CD14-positive monocyte (primary cell): ENCODE data around the gene TRAF3. TPM values are rescaled to one million over a fixed set of nuclear protein-coding genes. Genes with fewer than 3 reads are reported as not detected.

Experiments
- DNase-seq, 3 donors: peaks; one replicate each; pipeline ENCODE4 v3.0.0-alpha.2; 2011 to 2022
- H2AFZ ChIP-seq: 2 replicates; pipeline ENCODE4 v1.6.0; 2012; ENCODE audit warnings: mild to moderate bottlenecking, low read depth, low read length, inconsistent platforms; ENCODE audit not compliant: insufficient read depth, poor library complexity, severe bottlenecking
- H3K27ac ChIP-seq, 2 donors: 1 replicate in 1 of 2; 2 replicates in 1 of 2; pipeline ENCODE4 v1.5.1; 2012 to 2013; ENCODE audit warnings: low read length in 2 of 2, control low read depth in 1 of 2, inconsistent platforms in 1 of 2, low read depth in 1 of 2, mild to moderate bottlenecking in 1 of 2
- H3K27me3 ChIP-seq, 2 donors: one replicate each; pipeline versions ENCODE4 v1.6.0 to v1.6.1; 2011 to 2013; ENCODE audit warnings: low read length in 2 of 2; ENCODE audit not compliant: control insufficient read depth in 2 of 2, insufficient read depth in 2 of 2
- H3K36me3 ChIP-seq, 2 donors: replicated peaks in 1 of 2; 1 replicate in 1 of 2; 2 replicates in 1 of 2; pipeline versions ENCODE4 v1.5.1 to v1.6.1; 2012 to 2013; ENCODE audit warnings: low read length in 2 of 2, control low read depth in 1 of 2, inconsistent platforms in 1 of 2, mild to moderate bottlenecking in 1 of 2; ENCODE audit not compliant: insufficient read depth in 2 of 2, control insufficient read depth in 1 of 2
- H3K4me1 ChIP-seq, 2 donors: 1 replicate in 1 of 2; 2 replicates in 1 of 2; pipeline versions ENCODE4 v1.5.1 to v1.6.1; 2012 to 2013; ENCODE audit warnings: low read length in 2 of 2, control low read depth in 1 of 2, inconsistent platforms in 1 of 2, mild to moderate bottlenecking in 1 of 2, moderate library complexity in 1 of 2; ENCODE audit not compliant: insufficient read depth in 2 of 2, control insufficient read depth in 1 of 2
- H3K4me2 ChIP-seq: replicated peaks from 2 replicates; pipeline ENCODE3; 2012; ENCODE audit warnings: low read length, moderate library complexity, mild to moderate bottlenecking; ENCODE audit not compliant: poor library complexity, severe bottlenecking; ENCODE audit errors: extremely low read depth
- H3K4me3 ChIP-seq, 3 experiments: fragments of 200-600 bp in 1 of 3; sonication (generic) in 1 of 3; replicated peaks in 1 of 3; 1 replicate in 2 of 3; 2 replicates in 1 of 3; pipeline ENCODE4 v1.5.1; 2011 to 2013; ENCODE audit warnings: low read length in 3 of 3, mild to moderate bottlenecking in 3 of 3, control low read depth in 2 of 3, low read depth in 2 of 3, inconsistent platforms in 1 of 3, moderate library complexity in 1 of 3
- H3K79me2 ChIP-seq: 2 replicates; pipeline ENCODE4 v1.6.0; 2012; ENCODE audit warnings: mild to moderate bottlenecking, control low read depth, inconsistent platforms, low read length, moderate library complexity; ENCODE audit not compliant: insufficient read depth
- H3K9ac ChIP-seq: 2 replicates; pipeline ENCODE4 v1.6.0; 2017; ENCODE audit warnings: low read length, mild to moderate bottlenecking; ENCODE audit not compliant: insufficient read depth, poor library complexity, severe bottlenecking
- H3K9me3 ChIP-seq, 2 donors: replicated peaks in 1 of 2; 1 replicate in 1 of 2; 2 replicates in 1 of 2; pipeline versions ENCODE4 v1.5.1 to v1.6.1; 2012 to 2013; ENCODE audit warnings: low read length in 2 of 2, control low read depth in 1 of 2; ENCODE audit not compliant: control insufficient read depth in 1 of 2, insufficient read depth in 1 of 2
- H4K20me1 ChIP-seq: 2 replicates; pipeline ENCODE4 v1.6.0; 2012; ENCODE audit warnings: mild to moderate bottlenecking, low read length, control low read depth, moderate library complexity; ENCODE audit not compliant: insufficient read depth
- H3K27ac Mint-ChIP-seq, 7 donors: one replicate each; pipeline ENCODE4 v1.8.0; 2020; ENCODE audit warnings: mild to moderate bottlenecking in 7 of 7, mixed read lengths in 7 of 7, moderate library complexity in 6 of 7, inconsistent platforms in 2 of 7
- H3K27me3 Mint-ChIP-seq, 3 donors: one replicate each; pipeline ENCODE4 v1.8.0; 2021 to 2022; ENCODE audit warnings: low read depth in 3 of 3, mild to moderate bottlenecking in 3 of 3, mixed read lengths in 3 of 3, moderate library complexity in 3 of 3, inconsistent platforms in 1 of 3
- H3K36me3 Mint-ChIP-seq, 2 donors: one replicate each; pipeline ENCODE4 v1.8.0; 2020; ENCODE audit warnings: mixed read lengths in 2 of 2, inconsistent platforms in 1 of 2, mild to moderate bottlenecking in 1 of 2
- H3K4me1 Mint-ChIP-seq: one replicate; pipeline ENCODE4 v1.8.0; 2020; ENCODE audit warnings: mild to moderate bottlenecking, mixed read lengths
- H3K4me3 Mint-ChIP-seq, 2 donors: one replicate each; pipeline ENCODE4 v1.8.0; 2020; ENCODE audit warnings: mild to moderate bottlenecking in 2 of 2, mixed read lengths in 2 of 2, moderate library complexity in 1 of 2
- H3K9me3 Mint-ChIP-seq, 7 donors: one replicate each; pipeline ENCODE4 v1.8.0; 2020 to 2022; ENCODE audit warnings: mixed read lengths in 7 of 7, mild to moderate bottlenecking in 6 of 7, moderate library complexity in 6 of 7, inconsistent platforms in 2 of 7
- CTCF ChIP-seq: fragments of 200-600 bp; IDR thresholded peaks from one replicate; pipeline ENCODE4 v1.8.0; 2022; ENCODE audit warnings: antibody characterized with exemption, mild to moderate bottlenecking
- WGBS: methylation state at CpG from one replicate; pipeline ENCODE4 v1.1.5; 2013; ENCODE audit warnings: missing lambda C conversion rate; ENCODE audit not compliant: insufficient coverage; 5-methylcytosine and 5-hydroxymethylcytosine counted together
- intact Hi-C, 2 donors: fragments of 100-400 bp; cut with micrococcal nuclease; formaldehyde crosslinking; loops; one replicate each; pipeline versions ENCODE4 v1.15.0 to v1.15.1; 2023
- polyA plus RNA-seq, 3 donors: library from polyadenylated mRNA; depleted of rRNA in 1 of 3; unstranded in 2 of 3; stranded (reverse) in 1 of 3; fragments of 300-500 nt in 2 of 3; fragments of >200 nt in 1 of 3; fragmentation: Illumina TruSeq in 2 of 3; gene quantifications; 1 replicate in 2 of 3; 2 replicates in 1 of 3; pipeline ENCODE4 v1.2.3, GENCODE V29; 2012 to 2021

Gene TRAF3
- polyA plus RNA-seq, 3 donors, result 12.0 to 37.6 (median 17.3) TPM

- peaks cover 36% of the 10 kb centered on the region for H4K20me1 ChIP-seq
- TF ChIP-seq CTCF, result no peak
- H2AFZ ChIP-seq, result no peak overlapping the region
- WGBS, result 93% methylated on average over 9 of the region's 19 CpGs
- H3K4me1 Mint-ChIP-seq, result no peaks in the 10 kb centered on the region
- H3K9me3 ChIP-seq, result no peaks in the 10 kb centered on the region
- no peak for DNase-seq
- H3K9ac ChIP-seq, result no peak overlapping the region
- H3K27ac Mint-ChIP-seq, result peak overlapping the region in 1 of 7 donors; percentile 12
- H3K27me3 ChIP-seq, result no peaks in the 10 kb centered on the region
- intact Hi-C loops, result loop anchor here in 1 of 2 donors (5.0 kb wide), 1 partner anchor 218 kb away; no protein-coding TSS in a partner anchor
- H3K36me3 ChIP-seq, result peaks cover 3 to 15% of the 10 kb centered on the region in 2 donors
- H3K79me2 ChIP-seq, result no peaks in the 10 kb centered on the region
- H3K4me2 ChIP-seq, result no peak overlapping the region
- H3K27me3 Mint-ChIP-seq, result peaks cover 0 to 3% (median 0%) of the 10 kb centered on the region in 3 donors
- H3K9me3 Mint-ChIP-seq, result peaks cover 0 to 4% (median 0%) of the 10 kb centered on the region in 7 donors
- H3K36me3 Mint-ChIP-seq, result peaks cover 9 to 21% of the 10 kb centered on the region in 2 donors
- no peak overlapping the region for H3K27ac ChIP-seq
- no peak overlapping the region for H3K4me3 Mint-ChIP-seq
- H3K4me1 ChIP-seq, result no peaks in the 10 kb centered on the region
- no peak overlapping the region for H3K4me3 ChIP-seq
These were observed 138.3 kb downstream of the TRAF3 start for GRCh38 chr14:102915292-102916110.

GRCh38 chr14:102916347-102917055, 139.3 kb downstream of the TRAF3 start:
- no peaks in the 10 kb centered on the region for H3K79me2 ChIP-seq
- intact Hi-C loops, result loop anchor here in 1 of 2 donors (5.0 kb wide), 1 partner anchor 219 kb away; no protein-coding TSS in a partner anchor
- peaks cover 0 to 5% of the 10 kb centered on the region in 2 donors for H3K9me3 ChIP-seq
- no peak overlapping the region for H3K4me3 ChIP-seq
- peaks cover 0 to 6% of the 10 kb centered on the region in 2 donors for H3K27me3 ChIP-seq
- peaks cover 5 to 11% of the 10 kb centered on the region in 2 donors for H3K36me3 Mint-ChIP-seq
- 85% methylated on average over 18 of the region's 18 CpGs for WGBS
- H3K4me2 ChIP-seq, result no peak overlapping the region
- H2AFZ ChIP-seq, result no peak overlapping the region
- H4K20me1 ChIP-seq, result peaks cover 30% of the 10 kb centered on the region
- H3K4me1 ChIP-seq, result no peaks in the 10 kb centered on the region
- H3K36me3 ChIP-seq, result peaks cover 2 to 5% of the 10 kb centered on the region in 2 donors
- peaks cover 0 to 4% (median 0%) of the 10 kb centered on the region in 7 donors for H3K9me3 Mint-ChIP-seq
- H3K4me3 Mint-ChIP-seq, result no peak overlapping the region
- DNase-seq, result no peak
- H3K27ac Mint-ChIP-seq, result peak overlapping the region in 1 of 7 donors; percentile 12
- H3K27me3 Mint-ChIP-seq, result peaks cover 0 to 3% (median 0%) of the 10 kb centered on the region in 3 donors
- H3K9ac ChIP-seq, result no peak overlapping the region
- TF ChIP-seq CTCF, result no peak
- no peak overlapping the region for H3K27ac ChIP-seq
- no peaks in the 10 kb centered on the region for H3K4me1 Mint-ChIP-seq
